GM20000 (cell line): ENCODE measurements around the gene CFP.

Source experiments
- DNase-seq: peaks from one replicate; pipeline ENCODE4 v3.0.0; 2012; ENCODE audit warnings: low spot score
- TF ChIP-seq, protein P1 (sequence below): IDR thresholded peaks from 2 replicates; pipeline ENCODE4 v1.5.1; 2012; ENCODE audit warnings: mild to moderate bottlenecking, control low read depth; ENCODE audit errors: extremely low read depth, missing control alignments

CFP gene

GRCh38 chrX:47585273-47585672, 44.5 kb downstream of the CFP start:
- TF ChIP-seq, protein P1, sequence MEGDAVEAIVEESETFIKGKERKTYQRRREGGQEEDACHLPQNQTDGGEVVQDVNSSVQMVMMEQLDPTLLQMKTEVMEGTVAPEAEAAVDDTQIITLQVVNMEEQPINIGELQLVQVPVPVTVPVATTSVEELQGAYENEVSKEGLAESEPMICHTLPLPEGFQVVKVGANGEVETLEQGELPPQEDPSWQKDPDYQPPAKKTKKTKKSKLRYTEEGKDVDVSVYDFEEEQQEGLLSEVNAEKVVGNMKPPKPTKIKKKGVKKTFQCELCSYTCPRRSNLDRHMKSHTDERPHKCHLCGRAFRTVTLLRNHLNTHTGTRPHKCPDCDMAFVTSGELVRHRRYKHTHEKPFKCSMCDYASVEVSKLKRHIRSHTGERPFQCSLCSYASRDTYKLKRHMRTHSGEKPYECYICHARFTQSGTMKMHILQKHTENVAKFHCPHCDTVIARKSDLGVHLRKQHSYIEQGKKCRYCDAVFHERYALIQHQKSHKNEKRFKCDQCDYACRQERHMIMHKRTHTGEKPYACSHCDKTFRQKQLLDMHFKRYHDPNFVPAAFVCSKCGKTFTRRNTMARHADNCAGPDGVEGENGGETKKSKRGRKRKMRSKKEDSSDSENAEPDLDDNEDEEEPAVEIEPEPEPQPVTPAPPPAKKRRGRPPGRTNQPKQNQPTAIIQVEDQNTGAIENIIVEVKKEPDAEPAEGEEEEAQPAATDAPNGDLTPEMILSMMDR = no peak

GRCh38 chrX:47584714-47585113, 45.0 kb downstream of the CFP start:
- TF ChIP-seq, protein P1 = no peak
- no peak for DNase-seq

More at GRCh38 chrX:47585273-47585672, 44.5 kb downstream of the CFP start:
- DNase-seq = no peak

- DNase-seq = no peak
- TF ChIP-seq, protein P1 = no peak
These were observed 46.4 kb downstream of the CFP start for GRCh38 chrX:47583240-47583861.

GRCh38 chrX:47581731-47582647, 47.7 kb downstream of the CFP start, which contains the start of gene TIMP1:
Gene TIMP1 (plus strand): TSS chrX:47582436. CDS start chrX:47583416, 980 bp downstream.
- DNase-seq = peak; percentile 83
- TF ChIP-seq, protein P1 = no peak

- TF ChIP-seq, protein P1 = no peak
- DNase-seq = peak; percentile 52
These were observed 50.2 kb downstream of the CFP start for GRCh38 chrX:47579537-47579936.

- DNase-seq = no peak
- TF ChIP-seq, protein P1 = no peak
These were observed 51.0 kb downstream of the CFP start for GRCh38 chrX:47578692-47579091.

- TF ChIP-seq, protein P1 = no peak
- no peak for DNase-seq
These were observed 51.8 kb downstream of the CFP start for GRCh38 chrX:47577901-47578300.
